Mucosa of rectum (tissue), 2 donors: ENCODE results near the gene MCTP2.
"Not testable (repeated sequence)": the region's sequence is repeated elsewhere in the genome, so short reads cannot be mapped to it uniquely, and the experiment has no call there.

Source experiments
- H3K27ac ChIP-seq, 2 donors: one replicate each; pipeline ENCODE4 v1.7.0; 2013; ENCODE audit warnings: inconsistent platforms in 2 of 2, low read depth in 2 of 2, low read length in 2 of 2
- H3K27me3 ChIP-seq, 2 donors: one replicate each; pipeline ENCODE4 v1.7.0; 2013; ENCODE audit warnings: low read length in 2 of 2; ENCODE audit not compliant: control insufficient read depth in 2 of 2, insufficient read depth in 2 of 2
- H3K36me3 ChIP-seq, 2 donors: one replicate each; pipeline ENCODE4 v1.7.0; 2013; ENCODE audit warnings: low read length in 2 of 2; ENCODE audit not compliant: control insufficient read depth in 2 of 2, insufficient read depth in 2 of 2
- H3K4me1 ChIP-seq, 2 donors: one replicate each; pipeline ENCODE4 v1.7.0; 2013; ENCODE audit warnings: low read length in 2 of 2, mild to moderate bottlenecking in 1 of 2; ENCODE audit not compliant: control insufficient read depth in 2 of 2, insufficient read depth in 2 of 2
- H3K4me3 ChIP-seq, 2 donors: one replicate each; pipeline ENCODE4 v1.7.0; 2013; ENCODE audit warnings: low read length in 2 of 2
- H3K9ac ChIP-seq, 2 donors: one replicate each; pipeline ENCODE4 v1.7.0; 2013; ENCODE audit warnings: low read length in 2 of 2, low read depth in 1 of 2, mild to moderate bottlenecking in 1 of 2
- H3K9me3 ChIP-seq, 2 donors: one replicate each; pipeline ENCODE4 v1.7.0; 2013; ENCODE audit warnings: low read length in 2 of 2; ENCODE audit not compliant: control insufficient read depth in 2 of 2
- donor health status: healthy.
- donor health status: Normal muscosa, but diverticular disease.

MCTP2 gene

DNA sequence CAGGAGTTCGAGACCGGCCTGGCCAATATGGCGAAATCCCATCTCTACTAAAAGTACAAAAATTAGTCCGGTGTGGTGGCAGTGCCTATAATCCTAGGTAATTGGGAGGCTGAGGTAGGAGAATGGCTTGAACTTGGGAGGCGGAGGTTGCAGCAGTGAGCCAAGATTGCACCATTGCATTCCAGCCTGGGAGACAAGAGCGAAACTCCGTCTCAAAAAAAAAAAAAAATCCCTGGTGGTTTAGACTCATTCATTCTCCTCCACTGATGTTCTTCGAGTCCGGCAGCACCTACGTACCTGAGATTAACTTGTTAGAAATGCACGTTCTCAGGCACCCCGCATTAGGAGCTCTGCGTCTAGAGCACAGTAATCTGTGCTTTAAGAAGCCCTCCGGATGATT, 3.7 kb downstream of the MCTP2 start:
- Histone ChIP-seq H3K27me3 (no peaks in the 10 kb centered on the region), H3K9ac (no peak overlapping the region), H3K4me3 (no peak overlapping the region), H3K27ac (peak overlapping the region in 1 of 2 donors; percentile 46), H3K36me3 (no peaks in the 10 kb centered on the region), H3K9me3 (no peaks in the 10 kb centered on the region), H3K4me1 (peaks cover 10 to 34% of the 10 kb centered on the region in 2 donors)

DNA sequence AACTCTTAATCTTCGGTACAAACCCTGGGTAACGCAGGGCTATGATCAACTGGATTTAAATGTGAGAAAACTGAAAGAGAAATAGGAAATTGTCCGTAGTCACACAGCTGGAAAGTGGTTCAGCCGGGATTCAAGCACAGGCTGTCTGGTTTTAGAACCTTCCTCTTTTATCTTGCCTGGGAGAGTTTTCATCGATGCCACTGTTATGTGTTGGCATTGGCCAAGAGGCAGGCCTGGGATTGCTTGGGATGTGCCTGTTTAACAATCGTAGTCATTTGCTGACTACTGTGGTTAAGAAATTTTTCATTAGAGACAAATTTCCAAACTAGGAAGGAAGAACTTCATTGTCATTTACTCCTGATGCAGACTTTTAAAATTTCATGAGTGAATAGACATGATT, 4.3 kb downstream of the MCTP2 start:
- Histone ChIP-seq H3K9ac (no peak overlapping the region), H3K36me3 (no peaks in the 10 kb centered on the region)

DNA sequence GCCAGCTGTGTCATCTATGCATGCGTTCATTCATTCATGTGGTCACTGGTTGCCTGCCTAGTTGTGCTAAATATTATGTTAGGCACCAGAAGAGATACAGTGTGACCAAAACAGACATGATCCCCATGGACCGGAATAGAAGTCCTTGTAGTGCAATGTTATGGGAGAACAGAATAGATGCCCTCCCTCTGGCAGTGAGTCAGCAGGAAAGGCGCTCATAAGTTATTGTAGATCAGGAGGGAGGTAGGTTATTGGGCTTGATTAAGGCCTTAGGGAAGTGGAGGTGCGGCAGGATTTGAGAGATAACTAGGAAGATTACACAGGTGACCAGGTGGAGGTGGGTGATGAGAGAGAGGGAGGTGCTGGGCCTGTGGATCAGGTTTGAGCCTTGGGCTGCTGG, 5.2 kb downstream of the MCTP2 start:
- Histone ChIP-seq H3K36me3 (no peaks in the 10 kb centered on the region), H3K9ac (no peak overlapping the region), H3K9me3 (no peaks in the 10 kb centered on the region), H3K4me1 (peaks cover 3 to 28% of the 10 kb centered on the region in 2 donors), H3K27ac (no peak overlapping the region), H3K27me3 (no peaks in the 10 kb centered on the region), H3K4me3 (no peak overlapping the region)

More for the DNA sequence above, 4.3 kb downstream of the MCTP2 start:
- Histone ChIP-seq H3K27ac (no peak overlapping the region), H3K4me3 (no peak overlapping the region), H3K27me3 (no peaks in the 10 kb centered on the region), H3K9me3 (no peaks in the 10 kb centered on the region), H3K4me1 (peaks cover 9 to 28% of the 10 kb centered on the region in 2 donors)

DNA sequence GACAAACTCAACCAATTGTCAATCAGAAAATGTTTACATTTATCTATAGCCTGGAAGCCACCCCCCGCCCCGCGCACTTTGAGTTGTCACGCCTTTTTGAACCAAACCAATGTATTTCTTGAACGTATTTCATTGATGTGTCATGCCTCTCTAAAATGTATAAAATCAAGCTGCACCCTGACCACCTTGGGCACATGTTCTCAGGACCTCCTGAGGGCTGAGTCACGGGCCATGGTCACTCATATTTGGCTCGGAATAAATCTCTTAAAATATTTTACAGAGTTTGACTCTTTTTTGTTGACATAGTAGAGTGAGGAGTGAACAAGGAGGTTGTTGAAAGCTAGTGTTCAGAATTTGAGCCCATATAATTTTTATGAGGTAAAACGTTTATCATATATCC, 6.5 kb downstream of the MCTP2 start:
- Histone ChIP-seq H3K4me3 (no peak overlapping the region), H3K27ac (peak overlapping the region in 1 of 2 donors; percentile 17), H3K9me3 (no peaks in the 10 kb centered on the region), H3K4me1 (peaks cover 3 to 28% of the 10 kb centered on the region in 2 donors), H3K27me3 (no peaks in the 10 kb centered on the region), H3K36me3 (no peaks in the 10 kb centered on the region), H3K9ac (no peak overlapping the region)

DNA sequence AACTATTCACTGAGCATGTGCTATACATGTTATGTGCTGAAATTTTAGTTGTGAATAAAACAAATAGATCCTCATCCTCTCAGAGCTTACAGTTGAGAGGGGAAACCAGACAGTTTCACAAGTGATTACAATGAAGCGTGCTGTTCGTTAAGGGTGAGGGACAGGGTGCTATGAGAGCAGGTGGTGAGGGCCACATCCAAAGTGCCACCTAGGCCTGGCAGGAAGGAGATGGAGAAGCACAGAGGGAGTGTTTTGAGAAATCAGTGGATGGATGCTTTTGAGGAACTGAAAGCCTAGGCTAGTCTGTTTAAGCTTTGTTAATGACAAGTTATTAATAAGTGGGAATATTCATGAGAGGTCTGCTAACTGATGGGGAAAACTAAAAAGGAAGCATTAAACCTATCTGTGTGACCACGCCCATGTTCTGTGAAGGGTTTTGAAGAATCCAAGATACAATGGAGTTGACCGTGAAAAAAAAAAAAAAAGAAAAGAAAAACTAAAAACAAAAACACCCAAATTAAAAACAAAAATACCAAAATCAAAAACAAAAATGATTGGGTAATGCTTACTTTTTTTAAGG, 7.3 kb downstream of the MCTP2 start:
- no peak overlapping the region for H3K9ac ChIP-seq
- no peak overlapping the region for H3K4me3 ChIP-seq
- peaks cover 0 to 4% of the 10 kb centered on the region in 2 donors for H3K36me3 ChIP-seq
- no peaks in the 10 kb centered on the region for H3K9me3 ChIP-seq
- H3K4me1 ChIP-seq, result peaks cover 0 to 28% of the 10 kb centered on the region in 2 donors
- H3K27ac ChIP-seq, result no peak overlapping the region
- no peaks in the 10 kb centered on the region for H3K27me3 ChIP-seq

DNA sequence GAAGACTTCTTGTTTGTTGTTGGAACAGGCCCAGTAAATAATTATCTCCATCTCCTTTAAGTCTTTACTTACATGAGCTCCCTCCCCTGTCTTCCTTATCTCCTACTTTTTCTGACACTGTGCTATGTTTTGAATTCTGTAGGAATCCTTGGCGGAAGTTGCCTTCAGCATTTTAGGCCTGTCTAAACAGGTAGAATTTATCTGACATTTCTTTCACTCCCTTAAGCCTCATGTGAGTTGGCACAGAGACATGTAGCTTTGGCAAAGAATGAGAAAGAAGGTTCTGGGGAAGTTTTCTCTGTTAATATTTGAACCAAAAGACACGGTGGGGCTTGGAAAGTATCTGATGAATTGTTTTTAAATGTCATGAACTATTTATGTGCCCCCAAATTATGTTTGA, 8.1 kb downstream of the MCTP2 start:
- no peak overlapping the region for H3K4me3 ChIP-seq
- no peaks in the 10 kb centered on the region for H3K9me3 ChIP-seq
- H3K4me1 ChIP-seq, result peaks cover 0 to 28% of the 10 kb centered on the region in 2 donors
- no peaks in the 10 kb centered on the region for H3K27me3 ChIP-seq
- H3K27ac ChIP-seq, result no peak overlapping the region
- H3K9ac ChIP-seq, result no peak overlapping the region
- peaks cover 0 to 4% of the 10 kb centered on the region in 2 donors for H3K36me3 ChIP-seq

DNA sequence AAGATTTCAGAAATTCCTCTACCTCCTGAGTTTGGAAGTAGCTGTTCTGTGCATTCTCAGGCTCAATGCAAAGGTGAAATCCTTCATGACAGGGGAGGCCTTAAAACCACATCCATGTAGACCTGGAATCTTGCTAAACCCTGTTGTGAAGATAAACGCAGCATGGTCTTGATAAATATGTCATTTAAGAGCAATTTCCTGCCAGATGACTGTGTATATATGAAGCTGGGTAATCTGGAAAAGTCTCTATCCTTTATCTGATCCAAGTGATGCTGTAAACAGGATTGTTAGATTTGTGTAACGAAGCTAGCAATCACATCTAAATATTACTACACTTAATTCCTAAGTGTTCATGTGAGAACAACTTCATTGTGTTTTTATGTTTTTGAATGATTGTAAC, 9.1 kb downstream of the MCTP2 start:
- H3K4me1 ChIP-seq, result peaks cover 0 to 28% of the 10 kb centered on the region in 2 donors
- no peak overlapping the region for H3K9ac ChIP-seq
- H3K36me3 ChIP-seq, result peaks cover 0 to 4% of the 10 kb centered on the region in 2 donors
- no peaks in the 10 kb centered on the region for H3K27me3 ChIP-seq
- no peak overlapping the region for H3K27ac ChIP-seq
- H3K4me3 ChIP-seq, result no peak overlapping the region
- H3K9me3 ChIP-seq, result no peaks in the 10 kb centered on the region

DNA sequence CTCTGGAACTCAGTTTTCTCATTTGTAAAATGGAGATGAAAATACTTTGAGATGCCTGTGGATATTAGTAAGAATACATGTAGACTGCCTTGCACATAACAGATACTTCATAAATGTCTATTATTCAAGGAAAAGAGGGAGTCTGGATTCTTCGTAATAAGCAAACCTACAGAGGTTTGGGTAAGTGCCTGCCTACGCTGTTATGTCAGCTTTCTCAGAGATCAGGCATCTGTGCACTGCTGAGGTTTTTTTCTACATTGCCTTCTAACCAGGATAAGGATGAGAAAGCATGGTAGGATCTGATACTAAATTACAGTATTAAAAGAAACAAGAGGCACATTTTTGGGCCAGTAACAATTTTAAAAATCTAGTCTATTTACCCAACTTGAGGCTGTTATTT, 10.9 kb downstream of the MCTP2 start:
- no peak overlapping the region for H3K27ac ChIP-seq
- H3K36me3 ChIP-seq, result peaks cover 0 to 4% of the 10 kb centered on the region in 2 donors

DNA sequence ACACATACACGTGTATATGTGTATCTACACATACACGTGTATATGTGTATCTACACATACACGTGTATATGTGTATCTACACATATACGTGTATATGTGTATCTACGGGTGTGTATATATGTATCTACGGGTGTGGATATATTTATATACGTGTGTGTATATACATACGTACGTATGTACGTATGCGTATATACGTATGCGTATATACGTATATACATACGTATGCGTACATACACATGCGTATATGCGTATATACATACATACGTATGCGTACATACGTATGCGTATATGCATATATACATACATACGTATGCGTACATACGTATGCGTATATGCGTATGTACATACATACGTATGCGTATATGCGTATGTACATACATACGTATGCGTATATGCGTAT, 11.6 kb downstream of the MCTP2 start:
- H3K4me3 ChIP-seq, H3K27me3 ChIP-seq, H3K9me3 ChIP-seq, H3K27ac ChIP-seq, H3K36me3 ChIP-seq, H3K9ac ChIP-seq: not testable (repeated sequence)
- peaks cover 5 to 27% of the 10 kb centered on the region in 2 donors for H3K4me1 ChIP-seq

More for the DNA sequence above, 10.9 kb downstream of the MCTP2 start:
- Histone ChIP-seq H3K9me3 (no peaks in the 10 kb centered on the region), H3K4me1 (peaks cover 3 to 25% of the 10 kb centered on the region in 2 donors), H3K9ac (no peak overlapping the region), H3K27me3 (no peaks in the 10 kb centered on the region), H3K4me3 (no peak overlapping the region)

DNA sequence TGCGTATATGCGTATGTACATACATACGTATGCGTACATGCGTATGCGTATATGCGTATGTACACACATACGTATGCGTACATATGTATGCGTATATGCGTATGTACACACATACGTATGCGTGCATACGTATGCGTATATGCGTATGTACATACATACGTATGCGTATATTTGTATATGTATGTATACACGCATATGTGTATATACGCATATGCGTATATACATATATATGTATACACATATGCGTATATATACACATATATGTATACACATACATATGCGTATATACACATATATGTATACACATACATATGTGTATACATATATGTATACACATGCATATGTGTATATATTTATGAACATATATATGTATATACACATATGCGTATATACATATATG, 12.1 kb downstream of the MCTP2 start:
- Histone ChIP-seq H3K4me3 (no peak overlapping the region), H3K4me1 (peaks cover 5 to 27% of the 10 kb centered on the region in 2 donors), H3K27me3 (no peaks in the 10 kb centered on the region), H3K9ac (no peak overlapping the region), H3K9me3 (no peaks in the 10 kb centered on the region), H3K27ac (no peak overlapping the region), H3K36me3 (peaks cover 0 to 4% of the 10 kb centered on the region in 2 donors)
